Neural progenitor cell (in vitro differentiated cells): ENCODE results near the gene WWC1. TPM values are rescaled to one million over a fixed set of nuclear protein-coding genes. Genes with fewer than 3 reads are reported as not detected.
A peak's percentile ranks its signal among the peaks of the same experiment; 100 is the strongest.

Experiments used
- DNase-seq: peaks from one replicate; pipeline ENCODE4 v3.0.0-alpha.2; 2016; ENCODE audit warnings: low spot score
- H2AFZ ChIP-seq: fragments of 200-600 bp; sonication (generic); replicated peaks from 2 replicates; pipeline ENCODE4 v1.6.1; 2016; ENCODE audit warnings: antibody characterized with exemption
- H3F3A ChIP-seq: fragments of 200-600 bp; sonication (generic); 2 replicates; pipeline ENCODE4 v1.6.1; 2016; ENCODE audit warnings: antibody characterized with exemption, low read depth
- H3K27ac ChIP-seq: fragments of 200-600 bp; sonication (generic); 2 replicates; pipeline ENCODE4 v1.5.1; 2016; ENCODE audit warnings: mild to moderate bottlenecking
- H3K27me3 ChIP-seq: fragments of 200-600 bp; sonication (generic); 2 replicates; pipeline ENCODE4 v1.6.1; 2016; ENCODE audit warnings: mild to moderate bottlenecking, moderate library complexity
- H3K36me3 ChIP-seq: fragments of 200-600 bp; sonication (generic); 2 replicates; pipeline ENCODE4 v1.5.1; 2016
- H3K4me1 ChIP-seq: fragments of 200-600 bp; sonication (generic); 2 replicates; pipeline ENCODE4 v1.6.1; 2016; ENCODE audit warnings: mixed run types
- H3K4me2 ChIP-seq: fragments of 200-600 bp; sonication (generic); 2 replicates; pipeline ENCODE4 v1.6.1; 2016
- H3K4me3 ChIP-seq: fragments of 200-600 bp; sonication (generic); 2 replicates; pipeline ENCODE4 v1.5.1; 2016
- H3K79me2 ChIP-seq: fragments of 200-600 bp; sonication (generic); 2 replicates; pipeline ENCODE4 v1.6.1; 2016; ENCODE audit warnings: low read depth
- H3K9ac ChIP-seq: fragments of 200-600 bp; sonication (generic); 2 replicates; pipeline ENCODE4 v1.6.1; 2016
- H3K9me3 ChIP-seq: fragments of 200-600 bp; sonication (generic); 2 replicates; pipeline ENCODE4 v1.5.1; 2016; ENCODE audit warnings: low read depth
- H4K20me1 ChIP-seq: fragments of 200-600 bp; sonication (generic); 2 replicates; pipeline ENCODE4 v1.6.1; 2016; ENCODE audit warnings: low read depth
- H3K27ac Mint-ChIP-seq: 3 replicates; pipeline ENCODE4 v1.8.0; 2021; ENCODE audit warnings: mixed read lengths
- H3K27me3 Mint-ChIP-seq: 2 replicates; pipeline ENCODE4 v1.8.0; 2022; ENCODE audit warnings: low read depth, mild to moderate bottlenecking, inconsistent platforms, moderate library complexity, mixed read lengths; ENCODE audit not compliant: insufficient read depth
- H3K36me3 Mint-ChIP-seq: 3 replicates; pipeline ENCODE4 v1.8.0; 2021; ENCODE audit warnings: mixed read lengths
- H3K4me1 Mint-ChIP-seq: 3 replicates; pipeline ENCODE4 v1.8.0; 2021; ENCODE audit warnings: mixed read lengths
- H3K4me3 Mint-ChIP-seq: 3 replicates; pipeline ENCODE4 v1.8.0; 2021; ENCODE audit warnings: mild to moderate bottlenecking, moderate library complexity, mixed read lengths
- H3K9me3 Mint-ChIP-seq: 3 replicates; pipeline ENCODE4 v1.8.0; 2020; ENCODE audit warnings: mixed read lengths
- EZH2 ChIP-seq: fragments of 200-600 bp; sonication (generic); IDR thresholded peaks from 2 replicates; pipeline ENCODE4 v1.6.1; 2017; ENCODE audit warnings: antibody characterized with exemption, mild to moderate bottlenecking, moderate library complexity
- EZH2phosphoT487 ChIP-seq: fragments of 200-600 bp; sonication (generic); IDR thresholded peaks from 2 replicates; pipeline ENCODE4 v1.6.1; 2017; ENCODE audit warnings: antibody characterized with exemption
- total RNA-seq: library from RNA; depleted of rRNA; stranded (reverse); fragments of >200 nt; gene quantifications from 2 replicates; pipeline ENCODE4 v1.2.3, GENCODE V29; 2015; ENCODE audit warnings: low replicate concordance
- TF ChIP-seq, protein P1 (sequence below): fragments of 200-600 bp; sonication (generic); IDR thresholded peaks from 2 replicates; pipeline ENCODE4 v1.5.1; 2017; ENCODE audit warnings: antibody characterized with exemption, mild to moderate bottlenecking

The WWC1 gene
- total RNA-seq, 1 donor from 2014 or later: 6.7 TPM

DNA sequence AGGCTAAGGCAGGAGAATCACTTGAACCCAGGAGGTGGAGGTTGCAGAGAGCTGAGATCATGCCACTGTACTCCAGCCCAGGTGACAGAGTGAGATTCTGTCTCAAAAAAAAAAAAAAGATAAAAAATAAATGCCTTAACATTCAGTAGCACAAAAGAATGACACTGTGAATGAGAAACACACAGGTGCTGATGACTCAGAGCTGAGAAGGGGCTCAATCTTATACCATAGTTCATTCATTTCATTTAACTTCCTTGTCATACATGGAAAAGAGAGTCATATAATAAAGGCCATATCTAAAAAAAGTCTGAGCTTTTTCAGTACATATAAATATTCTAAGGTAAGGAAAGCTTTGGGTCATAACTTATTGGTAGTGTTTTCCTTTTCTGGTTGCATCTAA is 40.6 kb downstream of the WWC1 start:
- Histone ChIP-seq H3F3A (peaks cover 16% of the 10 kb centered on the region), H3K9ac (no peak overlapping the region), H3K4me1 (peaks cover 17% of the 10 kb centered on the region), H2AFZ (no peak overlapping the region), H3K4me2 (no peak overlapping the region), H3K27me3 (no peaks in the 10 kb centered on the region), H3K9me3 (no peaks in the 10 kb centered on the region), H3K36me3 (no peaks in the 10 kb centered on the region), H4K20me1 (peaks cover 6% of the 10 kb centered on the region), H3K79me2 (no peaks in the 10 kb centered on the region), H3K4me3 (no peak overlapping the region), H3K27ac (no peak overlapping the region)
- no peaks in the 10 kb centered on the region for H3K9me3 Mint-ChIP-seq
- H3K4me3 Mint-ChIP-seq: no peak overlapping the region
- peaks cover 7% of the 10 kb centered on the region for H3K27me3 Mint-ChIP-seq
- no peak for TF ChIP-seq EZH2phosphoT487
- TF ChIP-seq, protein P1, sequence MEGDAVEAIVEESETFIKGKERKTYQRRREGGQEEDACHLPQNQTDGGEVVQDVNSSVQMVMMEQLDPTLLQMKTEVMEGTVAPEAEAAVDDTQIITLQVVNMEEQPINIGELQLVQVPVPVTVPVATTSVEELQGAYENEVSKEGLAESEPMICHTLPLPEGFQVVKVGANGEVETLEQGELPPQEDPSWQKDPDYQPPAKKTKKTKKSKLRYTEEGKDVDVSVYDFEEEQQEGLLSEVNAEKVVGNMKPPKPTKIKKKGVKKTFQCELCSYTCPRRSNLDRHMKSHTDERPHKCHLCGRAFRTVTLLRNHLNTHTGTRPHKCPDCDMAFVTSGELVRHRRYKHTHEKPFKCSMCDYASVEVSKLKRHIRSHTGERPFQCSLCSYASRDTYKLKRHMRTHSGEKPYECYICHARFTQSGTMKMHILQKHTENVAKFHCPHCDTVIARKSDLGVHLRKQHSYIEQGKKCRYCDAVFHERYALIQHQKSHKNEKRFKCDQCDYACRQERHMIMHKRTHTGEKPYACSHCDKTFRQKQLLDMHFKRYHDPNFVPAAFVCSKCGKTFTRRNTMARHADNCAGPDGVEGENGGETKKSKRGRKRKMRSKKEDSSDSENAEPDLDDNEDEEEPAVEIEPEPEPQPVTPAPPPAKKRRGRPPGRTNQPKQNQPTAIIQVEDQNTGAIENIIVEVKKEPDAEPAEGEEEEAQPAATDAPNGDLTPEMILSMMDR: no peak
- no peak for TF ChIP-seq EZH2
- H3K27ac Mint-ChIP-seq: no peak overlapping the region
- peaks cover 51% of the 10 kb centered on the region for H3K4me1 Mint-ChIP-seq
- no peaks in the 10 kb centered on the region for H3K36me3 Mint-ChIP-seq
- no peak for DNase-seq

DNA sequence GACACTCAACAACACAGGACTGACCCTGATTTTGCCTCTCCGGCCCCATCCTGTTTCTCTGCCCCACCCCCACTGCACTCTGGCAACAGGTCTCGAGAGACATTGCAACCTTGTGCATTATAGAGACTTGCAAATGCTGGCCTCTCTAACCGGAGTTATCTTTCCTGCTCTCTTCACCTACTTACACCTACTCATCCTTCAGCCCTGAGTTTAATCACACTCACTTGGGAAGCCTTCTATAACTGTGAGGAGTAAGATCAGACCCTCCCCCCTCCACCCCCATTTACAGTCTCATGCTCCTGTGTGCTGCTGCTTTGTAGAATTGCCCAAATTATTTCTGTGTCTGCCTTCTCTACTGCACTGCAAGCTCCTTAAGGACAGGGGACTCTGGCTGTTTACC is 42.8 kb downstream of the WWC1 start:
- TF ChIP-seq EZH2phosphoT487 (no peak), EZH2 (no peak)
- TF ChIP-seq, protein P1: no peak
- peak overlapping the region; percentile 52 for H3K4me3 Mint-ChIP-seq
- H3K4me3 ChIP-seq: no peak overlapping the region

GRCh38 chr5:168334695-168335094 is 43.2 kb downstream of the WWC1 start:
- H3K9me3 ChIP-seq: no peaks in the 10 kb centered on the region
- H3K4me1 ChIP-seq: peaks cover 13% of the 10 kb centered on the region
- H3K79me2 ChIP-seq: no peaks in the 10 kb centered on the region
- peak overlapping the region; percentile 60 for H3K4me2 ChIP-seq
- Mint-ChIP-seq H3K27ac (peak overlapping the region; percentile 94), H3K36me3 (no peaks in the 10 kb centered on the region), H3K27me3 (peaks cover 13% of the 10 kb centered on the region), H3K4me3 (peak overlapping the region; percentile 52), H3K4me1 (peaks cover 43% of the 10 kb centered on the region), H3K9me3 (no peaks in the 10 kb centered on the region)
- no peaks in the 10 kb centered on the region for H3K36me3 ChIP-seq
- peaks cover 6% of the 10 kb centered on the region for H4K20me1 ChIP-seq
- no peak overlapping the region for H3K4me3 ChIP-seq
- no peaks in the 10 kb centered on the region for H3K27me3 ChIP-seq
- peaks cover 16% of the 10 kb centered on the region for H3F3A ChIP-seq
- H3K27ac ChIP-seq: no peak overlapping the region
- DNase-seq: peak; percentile 88
- TF ChIP-seq EZH2: no peak
- no peak for TF ChIP-seq EZH2phosphoT487
- TF ChIP-seq, protein P1: no peak
- H3K9ac ChIP-seq: no peak overlapping the region
- H2AFZ ChIP-seq: peak overlapping the region; percentile 50

More for the DNA sequence above, 42.8 kb downstream of the WWC1 start:
- no peaks in the 10 kb centered on the region for H3K9me3 Mint-ChIP-seq
- Histone ChIP-seq H3K4me2 (peak overlapping the region; percentile 60), H2AFZ (peak overlapping the region; percentile 50), H3F3A (peaks cover 16% of the 10 kb centered on the region), H3K36me3 (no peaks in the 10 kb centered on the region), H3K4me1 (peaks cover 14% of the 10 kb centered on the region), H3K27me3 (no peaks in the 10 kb centered on the region), H3K79me2 (no peaks in the 10 kb centered on the region), H3K27ac (no peak overlapping the region), H4K20me1 (peaks cover 6% of the 10 kb centered on the region), H3K9ac (no peak overlapping the region), H3K9me3 (no peaks in the 10 kb centered on the region)
- no peaks in the 10 kb centered on the region for H3K36me3 Mint-ChIP-seq
- H3K4me1 Mint-ChIP-seq: peaks cover 44% of the 10 kb centered on the region
- no peak for DNase-seq
- peaks cover 13% of the 10 kb centered on the region for H3K27me3 Mint-ChIP-seq
- H3K27ac Mint-ChIP-seq: peak overlapping the region; percentile 94
